HG03066 (cell line): ENCODE measurements around the gene CNTNAP2.
"Not testable (repeated sequence)": the region's sequence is repeated elsewhere in the genome, so short reads cannot be mapped to it uniquely, and the experiment has no call there.

Experiments
- ATAC-seq: cut with Tn5 transposase; IDR thresholded peaks from one replicate; pipeline ENCODE4 v1.9.1; 2021; ENCODE audit warnings: low read depth; ENCODE audit not compliant: unreplicated experiment

CNTNAP2 gene

GRCh38 chr7:146861701-146862100 lies 745.1 kb downstream of the CNTNAP2 start:
- ATAC-seq = no peak

GRCh38 chr7:146862415-146862814 lies 745.8 kb downstream of the CNTNAP2 start:
- ATAC-seq = no peak

GRCh38 chr7:146864644-146865043 lies 748.0 kb downstream of the CNTNAP2 start:
- ATAC-seq = no peak

- ATAC-seq = no peak
Measured at GRCh38 chr7:146865696-146866095, 749.1 kb downstream of the CNTNAP2 start.

GRCh38 chr7:146874722-146875121 lies 758.1 kb downstream of the CNTNAP2 start:
- no peak for ATAC-seq

- no peak for ATAC-seq
Measured at GRCh38 chr7:146875237-146875785, 758.7 kb downstream of the CNTNAP2 start.

- no peak for ATAC-seq
Measured at GRCh38 chr7:146875981-146876380, 759.4 kb downstream of the CNTNAP2 start.

GRCh38 chr7:146876411-146876810 lies 759.8 kb downstream of the CNTNAP2 start:
- no peak for ATAC-seq

- no peak for ATAC-seq
Measured at GRCh38 chr7:146878901-146879300, 762.3 kb downstream of the CNTNAP2 start.

- no peak for ATAC-seq
Measured at GRCh38 chr7:146885231-146885630, 768.6 kb downstream of the CNTNAP2 start.

GRCh38 chr7:146889806-146890555 lies 773.4 kb downstream of the CNTNAP2 start:
- no peak for ATAC-seq

GRCh38 chr7:146892151-146892550 lies 775.5 kb downstream of the CNTNAP2 start:
- no peak for ATAC-seq

- ATAC-seq = no peak
Measured at GRCh38 chr7:146894927-146895326, 778.3 kb downstream of the CNTNAP2 start.

- ATAC-seq = no peak
Measured at GRCh38 chr7:146902266-146902665, 785.7 kb downstream of the CNTNAP2 start.

GRCh38 chr7:146902728-146903127 lies 786.1 kb downstream of the CNTNAP2 start:
- ATAC-seq = no peak

GRCh38 chr7:146905746-146906145 lies 789.1 kb downstream of the CNTNAP2 start:
- not testable (repeated sequence) for ATAC-seq

- ATAC-seq = no peak
Measured at GRCh38 chr7:146922782-146923181, 806.2 kb downstream of the CNTNAP2 start.

- no peak for ATAC-seq
Measured at GRCh38 chr7:146926841-146927240, 810.2 kb downstream of the CNTNAP2 start.

- no peak for ATAC-seq
Measured at GRCh38 chr7:146937836-146938235, 821.2 kb downstream of the CNTNAP2 start.

- no peak for ATAC-seq
Measured at GRCh38 chr7:146943483-146943882, 826.9 kb downstream of the CNTNAP2 start.

- ATAC-seq = no peak
Measured at GRCh38 chr7:146948703-146949102, 832.1 kb downstream of the CNTNAP2 start.

GRCh38 chr7:146956321-146956720 lies 839.7 kb downstream of the CNTNAP2 start:
- ATAC-seq = no peak
